K562 (cell line): Measurements from ENCODE around the gene STYXL1. TPM values are rescaled to one million over a fixed set of nuclear protein-coding genes. Genes with fewer than 3 reads are reported as not detected.
A peak's percentile ranks its signal among the peaks of the same experiment; 100 is the strongest.

Source experiments
- BRD4 ChIP-seq: fragments of 200-600 bp; sonication (generic); IDR thresholded peaks from 2 replicates; pipeline ENCODE4 v1.6.1; 2017; ENCODE audit warnings: inconsistent platforms
- DLX4 ChIP-seq: fragments of 250-450 bp; sonication (Bioruptor Pico); IDR thresholded peaks from 2 replicates; pipeline ENCODE4 v1.6.1; 2021; ENCODE audit warnings: mild to moderate bottlenecking
- DNMT1 ChIP-seq: fragments of 450-650 bp; IDR thresholded peaks from 2 replicates; pipeline ENCODE4 v1.6.1; 2016; ENCODE audit warnings: antibody characterized with exemption, mild to moderate bottlenecking
- E2F1 ChIP-seq: sonication (generic); formaldehyde crosslinking; IDR thresholded peaks from 2 replicates; pipeline ENCODE4 v1.8.1; 2023; ENCODE audit warnings: mild to moderate bottlenecking, missing genetic modification reagents, moderate library complexity
- HES1 ChIP-seq: fragments of 450-650 bp; IDR thresholded peaks from 2 replicates; pipeline ENCODE4 v1.6.1; 2016; ENCODE audit warnings: low read depth, mild to moderate bottlenecking, moderate library complexity
- NFIC ChIP-seq: fragments of 450-650 bp; IDR thresholded peaks from 2 replicates; pipeline ENCODE4 v1.6.1; 2017; ENCODE audit warnings: mild to moderate bottlenecking, inconsistent platforms
- NFXL1 ChIP-seq: fragments of 450-650 bp; formaldehyde crosslinking; IDR thresholded peaks from 2 replicates; pipeline ENCODE4 v1.4.0; 2021; ENCODE audit warnings: mild to moderate bottlenecking
- POLR2AphosphoS5 ChIP-seq: IDR thresholded peaks from 2 replicates; pipeline ENCODE4 v1.6.1; 2011; ENCODE audit warnings: mild to moderate bottlenecking, low read depth, low read length, moderate library complexity; ENCODE audit not compliant: control insufficient read depth, insufficient read depth
- RAD21 ChIP-seq, 2 experiments: fragments of 250-450 bp in 1 of 2; fragments of 450-650 bp in 1 of 2; sonication (Bioruptor Pico) in 1 of 2; formaldehyde crosslinking in 1 of 2; IDR thresholded peaks in 1 of 2; conservative IDR thresholded peaks in 1 of 2; 2 replicates each; pipeline versions ENCODE4 v1.4.0 to v1.8.0; 2020 to 2022; ENCODE audit warnings: mild to moderate bottlenecking in 2 of 2, moderate library complexity in 1 of 2
- WHSC1 ChIP-seq: IDR thresholded peaks from one replicate; pipeline ENCODE4 v1.6.1; 2012; ENCODE audit warnings: low read length, control low read depth, inconsistent platforms
- YBX1 ChIP-seq: fragments of 450-650 bp; IDR thresholded peaks from 2 replicates; pipeline ENCODE4 v1.7.1; 2016; ENCODE audit warnings: mild to moderate bottlenecking
- ZBTB1 ChIP-seq: sonication (generic); formaldehyde crosslinking; IDR thresholded peaks from 2 replicates; pipeline ENCODE4 v1.8.1; 2023; ENCODE audit warnings: missing genetic modification reagents, low read depth, mild to moderate bottlenecking, borderline replicate concordance
- ZNF133 ChIP-seq: fragments of 250-450 bp; sonication (Bioruptor Pico); IDR thresholded peaks from 2 replicates; pipeline ENCODE4 v1.4.0; 2020; ENCODE audit warnings: mild to moderate bottlenecking
- ZNF146 ChIP-seq: IDR thresholded peaks from one replicate; pipeline ENCODE4 v1.6.1; 2018; ENCODE audit warnings: missing compliant biosample characterization; ENCODE audit not compliant: unreplicated experiment
- ZNF407 ChIP-seq: fragments of 450-650 bp; IDR thresholded peaks from 2 replicates; pipeline ENCODE4 v1.6.1; 2016; ENCODE audit warnings: low read depth
- ZNF436 ChIP-seq: fragments of 250-450, 450-650 bp; sonication (Bioruptor Pico); formaldehyde crosslinking; IDR thresholded peaks from 2 replicates; pipeline ENCODE4 v1.7.0; 2020; ENCODE audit warnings: mild to moderate bottlenecking
- ZNF695 ChIP-seq: fragments of 450-650 bp; formaldehyde crosslinking; IDR thresholded peaks from 2 replicates; pipeline ENCODE4 v1.4.0; 2020; ENCODE audit warnings: mild to moderate bottlenecking, moderate library complexity
- polyA plus RNA-seq, 8 experiments: library from polyadenylated mRNA; depleted of rRNA in 4 of 8; stranded (reverse) in 5 of 8; unstranded in 3 of 8; fragments of >200 nt; fragmentation: Nextera tagmentation in 2 of 8; fragmentation: Illumina TruSeq in 1 of 8; extraction: Ambion mirVana in 2 of 8; extraction: Trizol in 1 of 8; gene quantifications; 2 replicates each; pipeline versions ENCODE4 v1.2.1 to v1.2.3, GENCODE V29; 2011 to 2014; ENCODE audit warnings: inconsistent platforms in 1 of 8, missing spikeins in 1 of 8
- total RNA-seq, 7 experiments: library from RNA; depleted of rRNA in 6 of 7; stranded (reverse); fragments of >200 nt in 6 of 7; fragmentation: Illumina TruSeq in 2 of 7; extraction: Trizol in 2 of 7; gene quantifications; 2 replicates each; pipeline versions ENCODE4 v1.2.1 to v1.2.3, GENCODE V29; 2011 to 2021; ENCODE audit warnings: low replicate concordance in 1 of 7

The STYXL1 gene
- total and polyA plus RNA-seq, 9 of the 15 experiments (the other 6 are each of a cell fraction or from before 2014, with no cell fraction given), result 36.5 to 97.2 (median 49.9) TPM

GRCh38 chr7:76016191-76016947 is 31.4 kb downstream of the STYXL1 start (continued):
- no peak for TF ChIP-seq YBX1
- TF ChIP-seq RAD21 (CRISPR knock-in tag; conservative IDR thresholded peaks at IDR 0.05 in 1 of 2, IDR thresholded peaks at IDR 0.05 in 1 of 2), result no peak
- no peak for TF ChIP-seq BRD4
- no peak for TF ChIP-seq DLX4 (CRISPR knock-in tag)
- no peak for TF ChIP-seq POLR2AphosphoS5
- TF ChIP-seq E2F1 (CRISPR knock-in tag), result no peak
- TF ChIP-seq ZNF695 (CRISPR knock-in tag), result no peak
- TF ChIP-seq WHSC1, result no peak
- TF ChIP-seq ZNF133, result no peak
- peak; percentile 53; the same call in 1 of the 2 replicates for TF ChIP-seq ZNF436
- TF ChIP-seq HES1, result no peak
- no peak for TF ChIP-seq ZBTB1 (CRISPR knock-in tag)
- no peak for TF ChIP-seq NFXL1 (CRISPR knock-in tag)
- no peak for TF ChIP-seq ZNF146
- TF ChIP-seq NFIC, result no peak
- no peak for TF ChIP-seq ZNF407
- no peak for TF ChIP-seq DNMT1
